ENCODE measurements around the gene HES2. TPM values are rescaled to one million over a fixed set of nuclear protein-coding genes. Genes with fewer than 3 reads are reported as not detected.

Gene HES2
- total and polyA plus RNA-seq, 2 experiments from 2014 or later = not detected

DNA sequence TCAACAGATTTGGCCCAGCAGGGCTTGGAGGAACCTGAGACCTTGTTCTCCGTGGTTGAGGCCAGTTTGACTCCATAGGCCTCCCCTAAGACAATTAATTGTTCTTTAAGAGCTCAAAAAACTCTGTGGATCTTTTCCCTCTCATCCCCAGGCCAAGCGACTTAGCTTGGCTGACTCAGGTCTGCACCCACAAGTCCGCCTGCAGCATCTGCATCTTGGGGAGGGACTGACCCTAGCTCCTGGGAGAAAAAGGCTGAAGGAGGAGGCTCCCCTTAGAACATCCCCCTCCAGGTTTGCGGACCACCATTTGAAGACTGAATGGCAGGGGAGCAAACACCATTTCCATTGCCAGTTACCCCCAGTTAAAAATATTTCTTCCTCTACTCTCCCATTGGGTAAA lies 1.5 kb upstream of the HES2 start:
- no peak overlapping the region for H3K4me3 ChIP-seq
- no peak for DNase-seq (ENCODE audit: low read depth in 1 of 2, low spot score in 1 of 2)
- no peaks in the 10 kb centered on the region for H3K9me3 ChIP-seq (ENCODE audit: low read depth)
- peaks cover 100% of the 10 kb centered on the region for H3K27me3 ChIP-seq
- TF ChIP-seq, protein P1, sequence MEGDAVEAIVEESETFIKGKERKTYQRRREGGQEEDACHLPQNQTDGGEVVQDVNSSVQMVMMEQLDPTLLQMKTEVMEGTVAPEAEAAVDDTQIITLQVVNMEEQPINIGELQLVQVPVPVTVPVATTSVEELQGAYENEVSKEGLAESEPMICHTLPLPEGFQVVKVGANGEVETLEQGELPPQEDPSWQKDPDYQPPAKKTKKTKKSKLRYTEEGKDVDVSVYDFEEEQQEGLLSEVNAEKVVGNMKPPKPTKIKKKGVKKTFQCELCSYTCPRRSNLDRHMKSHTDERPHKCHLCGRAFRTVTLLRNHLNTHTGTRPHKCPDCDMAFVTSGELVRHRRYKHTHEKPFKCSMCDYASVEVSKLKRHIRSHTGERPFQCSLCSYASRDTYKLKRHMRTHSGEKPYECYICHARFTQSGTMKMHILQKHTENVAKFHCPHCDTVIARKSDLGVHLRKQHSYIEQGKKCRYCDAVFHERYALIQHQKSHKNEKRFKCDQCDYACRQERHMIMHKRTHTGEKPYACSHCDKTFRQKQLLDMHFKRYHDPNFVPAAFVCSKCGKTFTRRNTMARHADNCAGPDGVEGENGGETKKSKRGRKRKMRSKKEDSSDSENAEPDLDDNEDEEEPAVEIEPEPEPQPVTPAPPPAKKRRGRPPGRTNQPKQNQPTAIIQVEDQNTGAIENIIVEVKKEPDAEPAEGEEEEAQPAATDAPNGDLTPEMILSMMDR (IDR thresholded peaks at IDR 0.05; ENCODE audit: low read depth, low read length) = no peak
- H3K36me3 ChIP-seq = no peaks in the 10 kb centered on the region
- H3K4me1 ChIP-seq (ENCODE audit: low read depth) = peaks cover 2% of the 10 kb centered on the region
- H3K27ac ChIP-seq = no peak overlapping the region

DNA sequence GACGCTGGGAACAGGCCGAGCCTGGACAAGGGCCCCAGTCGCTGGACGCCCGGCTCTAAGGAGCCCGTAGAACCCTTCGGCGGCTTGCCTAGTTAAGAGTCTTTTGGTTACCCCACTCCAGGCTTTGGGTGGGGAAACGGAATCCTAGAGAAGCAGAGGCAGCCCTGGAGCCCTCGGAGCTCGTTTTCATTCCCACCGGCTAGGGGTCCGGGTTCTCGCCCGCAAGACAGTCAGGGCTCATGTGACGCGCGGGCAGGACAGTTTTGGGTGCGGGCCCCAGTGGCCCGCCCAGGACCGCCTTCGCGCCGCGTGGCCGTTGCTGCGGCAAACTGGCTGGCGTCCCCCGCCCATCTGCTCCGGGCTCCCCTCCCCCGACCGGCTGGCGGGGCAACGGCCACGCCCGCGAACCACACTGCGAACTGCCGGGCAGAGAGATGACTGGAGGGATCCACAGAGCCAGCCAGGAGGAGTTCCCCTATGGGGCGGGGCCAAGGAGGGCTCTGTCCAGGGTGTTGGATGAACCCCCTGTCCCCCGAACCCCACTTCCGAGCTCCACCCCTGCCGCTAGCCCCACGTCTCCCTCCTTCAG lies 829 bp upstream of the HES2 start:
- TF ChIP-seq, protein P1 (IDR thresholded peaks at IDR 0.05; ENCODE audit: low read depth, low read length) = no peak
- Histone ChIP-seq H3K9me3 (ENCODE audit: low read depth) (no peaks in the 10 kb centered on the region), H3K27me3 (peaks cover 100% of the 10 kb centered on the region), H3K4me3 (no peak overlapping the region), H3K36me3 (no peaks in the 10 kb centered on the region), H3K27ac (no peak overlapping the region), H3K4me1 (ENCODE audit: low read depth) (peaks cover 2% of the 10 kb centered on the region)
- DNase-seq (ENCODE audit: low read depth in 1 of 2, low spot score in 1 of 2) = no peak

DNA sequence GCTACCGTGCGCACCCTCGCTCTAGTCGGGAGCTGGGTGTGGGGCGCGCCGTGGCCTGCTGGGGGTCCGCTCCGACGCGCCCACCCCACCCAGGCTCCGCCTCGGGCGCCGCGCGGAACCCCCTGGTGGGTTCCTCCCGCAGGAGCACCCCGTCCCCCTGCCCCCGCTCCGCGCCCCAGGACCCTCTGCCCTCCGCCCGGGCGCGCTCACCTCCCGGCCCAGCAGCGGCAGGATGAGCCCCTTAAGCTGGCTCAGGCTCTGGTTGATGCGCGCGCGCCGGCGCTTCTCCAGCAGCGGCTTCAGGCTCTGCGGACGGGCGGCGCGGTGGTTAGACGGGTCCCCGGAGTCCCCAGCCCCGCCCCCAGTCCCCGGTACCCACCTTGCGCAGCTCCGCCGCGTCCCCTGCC lies 319 bp downstream of the HES2 start:
- no peak for DNase-seq (ENCODE audit: low read depth in 1 of 2, low spot score in 1 of 2)
- H3K27ac ChIP-seq = no peak overlapping the region
- H3K27me3 ChIP-seq = peaks cover 100% of the 10 kb centered on the region
- H3K4me3 ChIP-seq = peak overlapping the region; percentile 20
- peaks cover 2% of the 10 kb centered on the region for H3K4me1 ChIP-seq (ENCODE audit: low read depth)
- no peaks in the 10 kb centered on the region for H3K9me3 ChIP-seq (ENCODE audit: low read depth)
- H3K36me3 ChIP-seq = no peaks in the 10 kb centered on the region
- TF ChIP-seq, protein P1 (IDR thresholded peaks at IDR 0.05; ENCODE audit: low read depth, low read length) = no peak

DNA sequence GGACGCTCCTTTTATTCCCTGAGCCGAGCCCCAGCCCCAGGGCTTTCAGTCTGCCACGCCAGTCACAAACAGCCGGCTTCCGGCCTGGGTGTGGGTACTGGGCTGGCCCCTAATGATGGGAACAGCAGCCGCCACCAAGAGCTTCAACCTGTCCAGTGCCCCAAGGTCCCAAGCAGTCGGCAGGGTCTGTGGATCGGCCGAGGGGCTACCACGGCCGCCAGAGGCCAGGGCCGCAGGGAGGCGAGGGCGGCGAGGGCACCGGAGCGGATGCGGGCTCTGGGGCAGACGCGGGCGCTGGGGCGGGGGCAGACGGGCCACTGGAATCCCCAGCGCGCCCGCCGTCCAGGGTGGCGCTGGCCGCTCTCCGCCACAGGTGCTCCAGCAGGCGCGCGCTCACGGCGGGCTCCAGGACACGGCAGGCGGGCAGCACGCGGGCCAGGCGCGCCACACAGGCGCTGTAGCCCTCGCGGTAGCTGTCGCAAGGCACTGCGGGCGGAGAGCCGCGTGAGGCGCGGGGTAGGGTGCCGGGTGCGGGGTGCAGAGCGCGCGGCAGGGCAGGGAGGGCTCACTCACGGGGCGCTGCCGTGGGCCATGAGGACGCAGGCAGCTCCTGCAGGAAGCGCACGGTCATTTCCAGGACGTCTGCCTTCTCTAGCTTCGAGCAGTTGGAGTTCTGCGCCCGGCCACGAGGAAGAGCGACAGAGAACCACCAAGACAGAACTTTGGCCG lies 887 bp downstream of the HES2 start:
- no peak for DNase-seq (ENCODE audit: low read depth in 1 of 2, low spot score in 1 of 2)

DNA sequence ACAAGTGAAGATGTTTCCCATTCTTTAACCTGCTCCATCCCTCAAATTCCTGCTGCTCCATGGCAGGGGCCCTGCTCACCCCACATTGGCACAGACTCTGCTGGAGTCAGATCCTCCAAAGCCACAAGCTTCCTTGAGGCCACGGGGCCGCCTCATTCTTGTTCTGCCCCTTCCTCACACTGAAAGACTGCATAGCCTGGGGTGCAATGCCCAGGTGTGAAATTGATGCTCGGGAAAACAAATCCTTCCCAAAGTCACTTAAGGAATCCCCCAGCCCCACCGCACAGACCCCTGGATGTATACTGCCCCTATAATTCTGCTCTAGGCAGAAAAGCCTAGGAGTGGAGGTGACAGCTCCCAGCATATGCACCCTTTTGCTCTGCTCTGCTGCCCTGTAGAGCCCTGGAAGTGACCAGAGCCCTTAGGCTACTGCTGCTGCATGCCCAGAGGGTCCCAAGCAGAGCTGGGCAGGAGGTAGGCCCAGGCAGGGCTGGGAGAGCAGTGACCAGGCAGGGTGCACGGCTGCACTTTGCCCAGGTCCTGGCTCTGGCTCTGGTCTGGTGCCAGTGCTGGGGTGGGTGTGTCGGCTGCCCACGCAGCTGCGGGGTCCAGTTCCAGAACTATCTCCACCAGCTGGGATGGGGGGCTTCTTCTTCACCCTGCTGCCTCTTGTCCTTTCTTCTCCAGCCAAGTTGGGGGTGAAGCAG lies 1.6 kb downstream of the HES2 start:
- Histone ChIP-seq H3K27me3 (peaks cover 99% of the 10 kb centered on the region), H3K4me3 (no peak overlapping the region), H3K9me3 (ENCODE audit: low read depth) (no peaks in the 10 kb centered on the region), H3K36me3 (no peaks in the 10 kb centered on the region), H3K27ac (no peak overlapping the region), H3K4me1 (ENCODE audit: low read depth) (peaks cover 2% of the 10 kb centered on the region)
- DNase-seq (ENCODE audit: low read depth in 1 of 2, low spot score in 1 of 2) = no peak
- TF ChIP-seq, protein P1 (IDR thresholded peaks at IDR 0.05; ENCODE audit: low read depth, low read length) = no peak

More for the DNA sequence above, 887 bp downstream of the HES2 start:
- peaks cover 2% of the 10 kb centered on the region for H3K4me1 ChIP-seq (ENCODE audit: low read depth)
- H3K27me3 ChIP-seq = peaks cover 99% of the 10 kb centered on the region
- H3K36me3 ChIP-seq = no peaks in the 10 kb centered on the region
- no peak overlapping the region for H3K4me3 ChIP-seq
- TF ChIP-seq, protein P1 (IDR thresholded peaks at IDR 0.05; ENCODE audit: low read depth, low read length) = no peak
- H3K9me3 ChIP-seq (ENCODE audit: low read depth) = no peaks in the 10 kb centered on the region
- H3K27ac ChIP-seq = no peak overlapping the region
